Activated naive CD4-positive, alpha-beta T cell treated with anti-CD3 and anti-CD28 coated beads, Interleukin-2, amount 50 U/mL, for 24 hours (primary cell): ENCODE measurements around the gene PHLDB1.
"Not testable (repeated sequence)": the region's sequence is repeated elsewhere in the genome, so short reads cannot be mapped to it uniquely, and the experiment has no call there.

Experiments used
- H3K27ac Mint-ChIP-seq: one replicate; pipeline ENCODE4 v1.8.0; 2021; ENCODE audit warnings: mild to moderate bottlenecking, mixed read lengths
- H3K27me3 Mint-ChIP-seq: one replicate; pipeline ENCODE4 v1.8.0; 2021; ENCODE audit warnings: mixed read lengths
- H3K36me3 Mint-ChIP-seq: one replicate; pipeline ENCODE4 v1.8.0; 2021; ENCODE audit warnings: mixed read lengths
- H3K4me1 Mint-ChIP-seq: one replicate; pipeline ENCODE4 v1.8.0; 2021; ENCODE audit warnings: mixed read lengths
- H3K4me3 Mint-ChIP-seq: one replicate; pipeline ENCODE4 v1.8.0; 2021; ENCODE audit warnings: mild to moderate bottlenecking, mixed read lengths
- H3K9me3 Mint-ChIP-seq: one replicate; pipeline ENCODE4 v1.8.0; 2021; ENCODE audit warnings: mixed read lengths

PHLDB1 gene

GRCh38 chr11:118607401-118608359 lies at the start of gene PHLDB1:
Gene PHLDB1 (plus strand): TSS chr11:118607615. CDS start chr11:118613837, 6,222 bp downstream.
- no peaks in the 10 kb centered on the region for H3K9me3 Mint-ChIP-seq
- H3K27me3 Mint-ChIP-seq = no peaks in the 10 kb centered on the region
- H3K36me3 Mint-ChIP-seq = peaks cover 1% of the 10 kb centered on the region
- H3K4me3 Mint-ChIP-seq = peak within 1 kb of the TSS; percentile 81
- peak within 1 kb of the TSS; percentile 63 for H3K27ac Mint-ChIP-seq
- peaks cover 27% of the 10 kb centered on the region for H3K4me1 Mint-ChIP-seq

DNA sequence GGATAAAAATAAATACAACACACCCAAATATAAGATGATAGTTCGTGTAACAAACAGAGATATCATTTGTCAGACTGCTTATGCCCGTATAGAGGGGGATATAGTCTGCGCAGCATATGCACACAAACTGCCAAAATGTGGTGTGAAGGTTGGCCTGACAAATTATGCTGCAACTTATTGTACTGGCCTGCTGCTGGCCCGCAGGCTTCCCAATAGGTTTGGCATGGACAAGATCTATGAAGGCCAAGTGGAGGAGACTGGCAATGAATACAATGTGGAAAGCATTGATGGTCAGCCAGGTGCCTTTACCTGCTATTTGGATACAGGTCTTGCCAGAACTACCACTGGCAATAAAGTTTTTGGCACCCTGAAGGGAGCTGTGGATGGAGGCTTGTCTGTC lies 46.6 kb upstream of the PHLDB1 start:
- no peaks in the 10 kb centered on the region for H3K27me3 Mint-ChIP-seq
- no peaks in the 10 kb centered on the region for H3K9me3 Mint-ChIP-seq
- peaks cover 16% of the 10 kb centered on the region for H3K4me1 Mint-ChIP-seq
- peaks cover 1% of the 10 kb centered on the region for H3K36me3 Mint-ChIP-seq
- no peak overlapping the region for H3K4me3 Mint-ChIP-seq
- H3K27ac Mint-ChIP-seq = no peak overlapping the region

DNA sequence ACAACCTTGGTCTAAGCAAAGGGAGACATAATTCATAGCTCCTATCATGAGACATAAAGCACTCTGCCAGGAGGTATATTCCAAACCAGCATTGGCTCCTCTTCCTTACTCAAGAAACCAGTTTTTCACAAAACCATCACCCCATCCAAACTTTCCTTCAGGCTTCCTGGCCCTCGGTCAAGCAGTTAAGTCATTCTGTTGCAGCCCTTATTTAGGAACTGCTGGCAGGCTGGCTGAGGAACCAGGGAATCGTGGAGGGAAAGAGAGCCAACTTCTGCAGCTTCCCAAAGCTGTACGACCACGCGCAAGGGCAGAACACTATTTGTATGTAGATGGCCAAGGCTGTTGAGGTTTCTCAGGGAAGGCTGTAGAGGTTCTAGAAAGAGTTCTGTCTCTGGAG lies 42.4 kb upstream of the PHLDB1 start:
- Mint-ChIP-seq H3K4me1 (peaks cover 19% of the 10 kb centered on the region), H3K36me3 (peaks cover 1% of the 10 kb centered on the region), H3K27me3 (no peaks in the 10 kb centered on the region), H3K27ac (peak overlapping the region; percentile 41), H3K9me3 (no peaks in the 10 kb centered on the region), H3K4me3 (peak overlapping the region; percentile 71)

- Mint-ChIP-seq H3K27ac (no peak overlapping the region), H3K4me3 (no peak overlapping the region), H3K4me1 (peaks cover 36% of the 10 kb centered on the region), H3K36me3 (no peaks in the 10 kb centered on the region), H3K9me3 (no peaks in the 10 kb centered on the region), H3K27me3 (no peaks in the 10 kb centered on the region)
These were observed 37.7 kb upstream of the PHLDB1 start for GRCh38 chr11:118569670-118570069.

GRCh38 chr11:118570787-118571186 lies 36.6 kb upstream of the PHLDB1 start:
- peak overlapping the region; percentile 96 for H3K27ac Mint-ChIP-seq

GRCh38 chr11:118571701-118572060 lies 35.7 kb upstream of the PHLDB1 start:
- H3K27ac Mint-ChIP-seq = peak overlapping the region; percentile 96
- not testable (repeated sequence) for H3K9me3 Mint-ChIP-seq, H3K36me3 Mint-ChIP-seq, H3K27me3 Mint-ChIP-seq
- H3K4me1 Mint-ChIP-seq = peaks cover 44% of the 10 kb centered on the region
- peak overlapping the region; percentile 99 for H3K4me3 Mint-ChIP-seq

More at GRCh38 chr11:118570787-118571186, 36.6 kb upstream of the PHLDB1 start:
- peaks cover under 1% of the 10 kb centered on the region for H3K36me3 Mint-ChIP-seq
- H3K4me3 Mint-ChIP-seq = peak overlapping the region; percentile 99
- peaks cover 39% of the 10 kb centered on the region for H3K4me1 Mint-ChIP-seq
- no peaks in the 10 kb centered on the region for H3K9me3 Mint-ChIP-seq
- H3K27me3 Mint-ChIP-seq = no peaks in the 10 kb centered on the region

GRCh38 chr11:118572061-118572980 lies 35.1 kb upstream of the PHLDB1 start, which contains the start of gene ARCN1:
Gene ARCN1 (plus strand): TSS chr11:118572409. CDS start chr11:118572548, 139 bp downstream.
- Mint-ChIP-seq H3K4me1 (peaks cover 50% of the 10 kb centered on the region), H3K27ac (peak within 1 kb of the TSS; percentile 96)

DNA sequence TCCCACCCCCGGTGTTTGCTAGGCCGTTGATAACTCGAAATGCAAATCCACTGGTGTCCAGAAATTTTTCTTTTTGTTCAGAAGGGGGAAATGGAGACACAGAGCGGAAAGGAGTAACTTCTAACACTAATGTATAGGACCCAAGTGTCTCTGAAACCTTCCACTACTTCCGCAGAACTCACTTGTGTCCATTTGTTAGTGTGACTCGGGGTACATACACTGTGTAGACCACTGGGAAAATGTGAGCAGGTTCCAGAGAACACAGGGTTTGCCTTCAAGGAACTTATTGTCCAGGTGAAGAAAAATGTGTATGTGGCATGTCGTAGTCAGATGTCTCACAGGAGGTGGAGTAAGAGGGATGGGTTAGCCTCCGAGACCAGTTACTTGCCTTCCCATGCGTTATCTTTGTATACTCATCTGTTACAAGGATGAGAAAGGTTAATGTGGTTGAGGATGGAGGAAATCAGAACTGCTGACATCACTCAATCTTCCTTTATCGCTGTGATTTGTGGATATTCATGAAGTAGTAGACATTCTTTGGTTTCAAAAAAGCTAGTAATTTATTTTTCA lies 34.3 kb upstream of the PHLDB1 start:
- H3K27me3 Mint-ChIP-seq = no peaks in the 10 kb centered on the region
- peaks cover 56% of the 10 kb centered on the region for H3K4me1 Mint-ChIP-seq
- peak overlapping the region; percentile 96 for H3K27ac Mint-ChIP-seq
- no peaks in the 10 kb centered on the region for H3K9me3 Mint-ChIP-seq
- H3K36me3 Mint-ChIP-seq = peaks cover 4% of the 10 kb centered on the region
- H3K4me3 Mint-ChIP-seq = peak overlapping the region; percentile 99

More at GRCh38 chr11:118572061-118572980, 35.1 kb upstream of the PHLDB1 start, which contains the start of gene ARCN1:
- Mint-ChIP-seq H3K27me3 (no peaks in the 10 kb centered on the region), H3K4me3 (peak within 1 kb of the TSS; percentile 99), H3K36me3 (peaks cover 4% of the 10 kb centered on the region), H3K9me3 (no peaks in the 10 kb centered on the region)

- Mint-ChIP-seq H3K36me3 (peaks cover 4% of the 10 kb centered on the region), H3K27me3 (no peaks in the 10 kb centered on the region), H3K4me3 (peak overlapping the region; percentile 79), H3K4me1 (peaks cover 67% of the 10 kb centered on the region), H3K9me3 (no peaks in the 10 kb centered on the region), H3K27ac (no peak overlapping the region)
These were observed 32.8 kb upstream of the PHLDB1 start for GRCh38 chr11:118574636-118575035.

GRCh38 chr11:118577995-118578394 lies 29.4 kb upstream of the PHLDB1 start:
- not testable (repeated sequence) for H3K9me3 Mint-ChIP-seq, H3K27me3 Mint-ChIP-seq, H3K4me3 Mint-ChIP-seq, H3K27ac Mint-ChIP-seq, H3K36me3 Mint-ChIP-seq
- H3K4me1 Mint-ChIP-seq = peaks cover 64% of the 10 kb centered on the region

- H3K9me3 Mint-ChIP-seq = no peaks in the 10 kb centered on the region
- peaks cover 7% of the 10 kb centered on the region for H3K36me3 Mint-ChIP-seq
- no peak overlapping the region for H3K4me3 Mint-ChIP-seq
- peaks cover 40% of the 10 kb centered on the region for H3K4me1 Mint-ChIP-seq
- no peak overlapping the region for H3K27ac Mint-ChIP-seq
- H3K27me3 Mint-ChIP-seq = no peaks in the 10 kb centered on the region
These were observed 26.4 kb upstream of the PHLDB1 start for GRCh38 chr11:118581057-118581456.

GRCh38 chr11:118587952-118588351 lies 19.5 kb upstream of the PHLDB1 start:
- no peak overlapping the region for H3K4me3 Mint-ChIP-seq
- H3K27me3 Mint-ChIP-seq = no peaks in the 10 kb centered on the region
- H3K4me1 Mint-ChIP-seq = peaks cover 4% of the 10 kb centered on the region
- H3K9me3 Mint-ChIP-seq = no peaks in the 10 kb centered on the region
- H3K27ac Mint-ChIP-seq = no peak overlapping the region
- H3K36me3 Mint-ChIP-seq = peaks cover 10% of the 10 kb centered on the region

DNA sequence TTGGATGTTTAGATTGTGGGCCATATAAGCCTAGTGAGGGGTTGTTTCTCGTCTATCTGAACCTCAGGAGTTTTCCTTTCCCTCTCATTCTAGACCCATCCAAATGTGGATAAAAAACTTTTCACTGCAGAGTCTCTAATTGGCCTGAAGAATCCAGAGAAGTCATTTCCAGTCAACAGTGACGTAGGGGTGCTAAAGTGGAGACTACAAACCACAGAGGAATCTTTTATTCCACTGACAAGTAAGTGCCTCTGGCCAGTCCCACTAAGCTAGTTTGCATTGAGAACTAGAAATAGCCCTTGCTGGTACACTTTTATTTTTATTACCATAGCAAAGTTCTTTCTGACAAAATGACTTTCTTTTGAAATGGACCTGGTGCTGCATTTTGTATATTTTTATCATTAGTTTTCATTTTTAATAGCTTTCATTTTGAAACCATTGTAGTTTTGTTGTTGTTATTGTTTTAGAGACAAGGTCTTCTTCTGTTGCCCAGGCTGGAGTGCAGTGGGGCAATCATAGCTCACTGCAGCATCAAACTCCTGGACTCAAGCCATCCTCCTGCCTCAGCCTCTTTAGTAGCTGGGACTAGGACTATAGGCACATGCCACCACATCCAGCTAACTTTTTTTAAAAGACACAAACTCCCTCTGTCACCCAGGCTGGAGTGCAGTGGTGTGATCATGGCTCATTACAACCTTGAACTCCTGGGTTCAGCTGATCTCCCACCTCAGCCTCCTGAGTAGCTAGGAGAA lies 14.6 kb upstream of the PHLDB1 start:
- H3K4me3 Mint-ChIP-seq = no peak overlapping the region
- H3K4me1 Mint-ChIP-seq = peaks cover 23% of the 10 kb centered on the region
- peaks cover 11% of the 10 kb centered on the region for H3K36me3 Mint-ChIP-seq
- no peaks in the 10 kb centered on the region for H3K27me3 Mint-ChIP-seq
- no peaks in the 10 kb centered on the region for H3K9me3 Mint-ChIP-seq
- no peak overlapping the region for H3K27ac Mint-ChIP-seq

GRCh38 chr11:118594984-118595383 lies 12.4 kb upstream of the PHLDB1 start:
- not testable (repeated sequence) for H3K9me3 Mint-ChIP-seq, H3K4me3 Mint-ChIP-seq, H3K27me3 Mint-ChIP-seq
- Mint-ChIP-seq H3K36me3 (peaks cover 12% of the 10 kb centered on the region), H3K4me1 (peaks cover 23% of the 10 kb centered on the region), H3K27ac (peak overlapping the region; percentile 30)
